Natural killer cell (primary cell): ENCODE data around the gene RFX1. TPM values are rescaled to one million over a fixed set of nuclear protein-coding genes. Genes with fewer than 3 reads are reported as not detected.

Experiments used
- ATAC-seq, 3 donors: fragments of 150-1000 bp in 2 of 3; fragments of 200-7000 bp in 1 of 3; cut with Tn5 transposase; 1 replicate in 1 of 3; 2 replicates in 2 of 3; pipeline ENCODE4 v1.10.0; 2021; ENCODE audit warnings: mild to moderate bottlenecking in 2 of 3, moderate library complexity in 2 of 3
- DNase-seq, 2 donors: peaks; one replicate each; pipeline versions ENCODE4 v3.0.0 to v3.0.0-alpha.2; 2013 to 2021; ENCODE audit warnings: mixed read lengths in 1 of 2
- H3K27ac ChIP-seq: one replicate; pipeline ENCODE4 v1.5.1; 2013; ENCODE audit warnings: mild to moderate bottlenecking, low read length
- H3K27me3 ChIP-seq: one replicate; pipeline ENCODE4 v1.6.1; 2013; ENCODE audit warnings: low read length; ENCODE audit not compliant: control insufficient read depth, insufficient read depth
- H3K36me3 ChIP-seq: one replicate; pipeline ENCODE4 v1.6.1; 2013; ENCODE audit warnings: low read length; ENCODE audit not compliant: control insufficient read depth, insufficient read depth
- H3K4me1 ChIP-seq: one replicate; pipeline ENCODE4 v1.6.1; 2013; ENCODE audit warnings: low read length; ENCODE audit not compliant: control insufficient read depth, insufficient read depth
- H3K4me3 ChIP-seq: one replicate; pipeline ENCODE4 v1.5.1; 2013; ENCODE audit warnings: low read length
- H3K9me3 ChIP-seq: one replicate; pipeline ENCODE4 v1.6.1; 2013; ENCODE audit warnings: low read length; ENCODE audit not compliant: control insufficient read depth, insufficient read depth
- H3K27ac Mint-ChIP-seq, 2 donors: one replicate each; pipeline ENCODE4 v1.8.0; 2022; ENCODE audit warnings: mild to moderate bottlenecking in 2 of 2, mixed read lengths in 2 of 2, moderate library complexity in 1 of 2
- H3K27me3 Mint-ChIP-seq, 2 donors: one replicate each; pipeline ENCODE4 v1.8.0; 2022; ENCODE audit warnings: low read depth in 2 of 2, mixed read lengths in 2 of 2
- H3K36me3 Mint-ChIP-seq: one replicate; pipeline ENCODE4 v1.8.0; 2022; ENCODE audit warnings: mixed read lengths
- H3K4me1 Mint-ChIP-seq, 2 donors: one replicate each; pipeline ENCODE4 v1.8.0; 2022; ENCODE audit warnings: mixed read lengths in 2 of 2
- H3K4me3 Mint-ChIP-seq: one replicate; pipeline ENCODE4 v1.8.0; 2022; ENCODE audit warnings: mild to moderate bottlenecking, moderate library complexity, mixed read lengths
- H3K9me3 Mint-ChIP-seq, 2 donors: one replicate each; pipeline ENCODE4 v1.8.0; 2022; ENCODE audit warnings: mixed read lengths in 2 of 2
- CTCF ChIP-seq: fragments of 200-600 bp; IDR thresholded peaks from one replicate; pipeline ENCODE4 v1.8.0; 2022; ENCODE audit warnings: antibody characterized with exemption
- WGBS: methylation state at CpG from one replicate; pipeline ENCODE4 v1.1.7; 2013; ENCODE audit warnings: missing lambda C conversion rate; ENCODE audit not compliant: insufficient coverage; 5-methylcytosine and 5-hydroxymethylcytosine counted together
- intact Hi-C: fragments of 100-400 bp; cut with micrococcal nuclease; formaldehyde crosslinking; loops from one replicate; pipeline ENCODE4 v1.14.2; 2022
- total RNA-seq, 4 donors: library from RNA; stranded (reverse); fragments of 120-200 nt in 1 of 4; gene quantifications; one replicate each; pipeline versions ENCODE4 v1.2.3 to v1.2.4, GENCODE V29; 2013 to 2022

RFX1 gene
- total RNA-seq, 3 donors from 2014 or later (not counting 1 experiment from before 2014, with no cell fraction given), result 26.0 to 31.8 (median 30.5) TPM

- Mint-ChIP-seq H3K9me3 (no peaks in the 10 kb centered on the region), H3K27ac (peak overlapping the region in 1 of 2 donors; percentile 35), H3K36me3 (no peaks in the 10 kb centered on the region), H3K4me1 (peaks cover 0 to 3% of the 10 kb centered on the region in 2 donors), H3K27me3 (no peaks in the 10 kb centered on the region), H3K4me3 (no peak overlapping the region)
- TF ChIP-seq CTCF, result no peak
- intact Hi-C loops, result loop anchor here (10.0 kb wide), 1 partner anchor 75 kb away; no protein-coding TSS in a partner anchor
- peaks cover 53% of the 10 kb centered on the region for H3K36me3 ChIP-seq
- WGBS, result 91% methylated on average over 41 of the region's 41 CpGs
- DNase-seq (no peak), ATAC-seq (no peak)
- H3K4me3 ChIP-seq, result no peak overlapping the region
- no peaks in the 10 kb centered on the region for H3K9me3 ChIP-seq
- peaks cover 2% of the 10 kb centered on the region for H3K4me1 ChIP-seq
- H3K27me3 ChIP-seq, result no peaks in the 10 kb centered on the region
- H3K27ac ChIP-seq, result no peak overlapping the region
Measured at GRCh38 chr19:13959141-13959961, 46.8 kb downstream of the RFX1 start.

- DNase-seq (no peak), ATAC-seq (no peak)
- Mint-ChIP-seq H3K9me3 (no peaks in the 10 kb centered on the region), H3K36me3 (no peaks in the 10 kb centered on the region), H3K4me1 (peaks cover 0 to 17% of the 10 kb centered on the region in 2 donors), H3K27ac (peak overlapping the region in 1 of 2 donors; percentile 49), H3K27me3 (no peaks in the 10 kb centered on the region), H3K4me3 (no peak overlapping the region)
- Histone ChIP-seq H3K4me3 (no peak overlapping the region), H3K4me1 (peaks cover 15% of the 10 kb centered on the region), H3K36me3 (peaks cover 55% of the 10 kb centered on the region), H3K9me3 (no peaks in the 10 kb centered on the region), H3K27ac (no peak overlapping the region), H3K27me3 (no peaks in the 10 kb centered on the region)
- WGBS, result 80% methylated on average over 12 of the region's 12 CpGs
- no peak for TF ChIP-seq CTCF
- intact Hi-C loops, result loop anchor here (10.0 kb wide), 1 partner anchor 73 kb away; no protein-coding TSS in a partner anchor
Measured at GRCh38 chr19:13958043-13958442, 48.1 kb downstream of the RFX1 start.

GRCh38 chr19:13957051-13957450 lies 49.1 kb downstream of the RFX1 start:
- Histone ChIP-seq H3K27ac (no peak overlapping the region), H3K4me3 (no peak overlapping the region), H3K4me1 (peaks cover 18% of the 10 kb centered on the region), H3K27me3 (no peaks in the 10 kb centered on the region), H3K9me3 (no peaks in the 10 kb centered on the region), H3K36me3 (peaks cover 55% of the 10 kb centered on the region)
- 93% methylated on average over 8 of the region's 8 CpGs for WGBS
- ATAC-seq (no peak), DNase-seq (no peak)
- no peaks in the 10 kb centered on the region for H3K36me3 Mint-ChIP-seq
- no peaks in the 10 kb centered on the region for H3K9me3 Mint-ChIP-seq
- H3K4me1 Mint-ChIP-seq, result peaks cover 1 to 23% of the 10 kb centered on the region in 2 donors
- H3K4me3 Mint-ChIP-seq, result no peak overlapping the region
- no peak overlapping the region for H3K27ac Mint-ChIP-seq
- intact Hi-C loops, result loop anchor here (10.0 kb wide), 1 partner anchor 72 kb away; no protein-coding TSS in a partner anchor
- no peaks in the 10 kb centered on the region for H3K27me3 Mint-ChIP-seq
- TF ChIP-seq CTCF, result no peak
